ENCODE measurements around the gene SLIT1.

Gene SLIT1

DNA sequence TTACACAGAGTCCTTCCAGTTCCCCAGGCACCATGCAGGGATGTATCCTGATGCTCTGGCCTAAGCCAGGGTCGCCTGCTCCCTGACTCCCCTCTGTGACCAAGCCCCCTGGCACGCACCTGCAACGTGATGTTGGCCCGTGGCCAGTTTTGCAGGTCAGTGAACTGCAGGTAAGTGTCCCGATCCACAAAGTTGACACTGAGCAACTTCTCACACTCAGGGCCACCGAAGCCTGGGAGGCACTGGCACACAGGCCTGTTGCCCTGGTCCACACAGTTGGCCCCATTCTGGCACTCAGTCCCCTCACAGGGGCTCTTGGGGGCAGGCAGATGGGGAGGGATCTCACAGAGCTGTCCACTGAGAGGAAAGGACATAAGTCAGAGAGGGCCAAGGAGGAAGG lies 179.4 kb downstream of the SLIT1 start:
- DNase-seq = no peak

- DNase-seq = no peak
Measured at GRCh38 chr10:97005349-97005748, 180.4 kb downstream of the SLIT1 start.

GRCh38 chr10:97004591-97004990 lies 181.2 kb downstream of the SLIT1 start:
- DNase-seq = no peak

GRCh38 chr10:97003804-97004201 lies 182.0 kb downstream of the SLIT1 start:
- no peak for DNase-seq

DNA sequence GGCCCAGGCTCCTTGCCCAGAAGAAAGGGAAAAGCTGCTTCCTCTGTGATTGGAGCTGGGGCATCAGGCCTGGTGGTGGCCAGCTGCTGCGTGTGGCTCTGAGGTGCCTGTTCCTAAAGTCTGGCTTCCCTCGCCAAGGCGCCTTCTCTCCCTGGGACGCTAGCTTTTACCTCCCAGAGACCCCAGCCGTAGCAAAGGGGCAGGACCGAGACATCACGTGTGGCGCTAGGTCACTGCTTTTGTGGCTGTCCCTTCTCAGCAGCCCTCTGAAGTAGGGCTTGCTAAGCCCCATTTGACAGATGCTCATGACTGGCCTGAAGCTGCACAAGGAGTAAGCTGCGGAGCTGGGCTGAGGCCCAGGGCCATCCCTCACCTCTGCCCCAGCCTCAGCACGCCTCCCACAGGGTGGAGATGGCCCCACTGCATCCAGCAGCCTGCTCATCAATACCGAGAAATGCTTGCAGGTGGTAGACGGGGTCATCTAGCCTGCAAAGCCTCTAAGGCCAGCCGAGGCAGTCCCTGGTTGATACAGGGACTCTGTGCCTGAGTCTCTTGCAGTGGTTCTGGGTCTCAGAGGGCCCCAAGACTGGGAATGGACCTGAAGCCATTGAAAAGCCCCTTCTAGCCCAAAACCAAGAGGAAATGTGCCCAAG lies 182.5 kb downstream of the SLIT1 start:
- no peak for DNase-seq

DNA sequence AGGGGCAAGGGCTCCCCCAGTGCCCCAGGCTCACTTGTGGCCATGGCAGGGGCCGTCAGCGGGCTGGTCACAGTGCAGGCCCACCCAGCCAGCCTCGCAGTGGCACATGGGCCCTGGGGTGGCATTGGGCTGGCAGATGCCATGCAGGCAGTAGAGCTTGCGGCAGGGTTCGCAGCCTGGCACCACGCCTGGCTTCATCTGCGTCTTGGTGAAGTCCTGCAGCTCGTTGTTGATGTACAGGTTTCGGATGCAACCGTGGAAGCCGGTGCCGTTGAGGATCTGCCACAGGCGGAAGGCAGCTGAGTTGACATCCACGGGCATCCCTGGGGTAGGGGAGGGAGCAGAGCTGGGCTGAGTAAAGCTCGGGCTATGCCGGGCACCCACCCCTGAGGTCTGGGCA lies 183.1 kb downstream of the SLIT1 start:
- DNase-seq = no peak

- DNase-seq = no peak
Measured at GRCh38 chr10:97001183-97001991, 184.4 kb downstream of the SLIT1 start.

GRCh38 chr10:97000487-97001182 lies 185.1 kb downstream of the SLIT1 start:
- no peak for DNase-seq

GRCh38 chr10:96999987-97000386 lies 185.8 kb downstream of the SLIT1 start:
- DNase-seq = no peak

DNA sequence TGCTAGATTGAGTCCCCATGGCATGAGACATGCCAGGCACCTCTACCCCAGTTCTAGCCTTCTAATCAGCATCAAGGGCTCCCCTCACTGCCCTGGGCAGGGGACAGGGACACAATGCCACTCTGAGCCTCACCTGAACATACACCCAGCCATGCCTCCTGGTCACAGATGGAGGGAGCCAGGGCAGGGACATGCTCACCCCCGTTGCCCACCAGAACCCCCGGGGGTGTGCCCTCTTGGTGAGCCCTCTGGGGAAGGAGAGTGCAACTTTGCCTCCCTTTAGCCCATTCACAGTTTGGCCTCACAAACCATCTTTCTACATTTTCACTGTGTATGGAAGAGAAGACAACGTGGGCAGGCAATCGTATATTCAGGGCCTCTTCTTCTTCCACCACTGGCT lies 186.4 kb downstream of the SLIT1 start:
- DNase-seq = no peak

DNA sequence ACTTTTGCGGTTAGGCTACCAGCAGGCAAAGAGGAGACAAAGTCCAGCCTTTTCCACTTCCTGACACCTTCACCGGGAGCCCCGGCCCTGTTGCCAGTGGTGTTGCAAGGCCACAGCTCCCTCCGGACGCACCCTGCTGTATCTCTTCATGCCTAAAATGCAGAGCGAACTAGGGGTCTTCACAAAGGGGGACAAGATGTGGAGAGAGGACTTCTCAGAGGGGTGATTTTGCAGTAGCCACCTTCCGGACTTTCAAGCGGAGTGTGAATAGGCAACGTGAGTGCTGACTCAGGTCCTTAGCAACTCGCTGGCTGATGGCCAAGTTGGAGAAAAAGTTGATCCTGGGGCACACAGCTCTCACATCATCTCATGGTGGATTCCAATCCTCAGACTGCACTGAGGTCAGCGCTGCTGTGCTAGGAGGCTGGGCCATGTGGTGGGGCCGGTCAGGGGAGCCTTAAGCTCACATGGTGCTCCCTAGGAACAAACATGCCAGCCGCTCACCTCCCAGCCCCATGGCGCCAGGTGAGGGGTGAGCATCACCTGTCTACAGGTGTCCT lies 187.3 kb downstream of the SLIT1 start:
- no peak for DNase-seq

DNA sequence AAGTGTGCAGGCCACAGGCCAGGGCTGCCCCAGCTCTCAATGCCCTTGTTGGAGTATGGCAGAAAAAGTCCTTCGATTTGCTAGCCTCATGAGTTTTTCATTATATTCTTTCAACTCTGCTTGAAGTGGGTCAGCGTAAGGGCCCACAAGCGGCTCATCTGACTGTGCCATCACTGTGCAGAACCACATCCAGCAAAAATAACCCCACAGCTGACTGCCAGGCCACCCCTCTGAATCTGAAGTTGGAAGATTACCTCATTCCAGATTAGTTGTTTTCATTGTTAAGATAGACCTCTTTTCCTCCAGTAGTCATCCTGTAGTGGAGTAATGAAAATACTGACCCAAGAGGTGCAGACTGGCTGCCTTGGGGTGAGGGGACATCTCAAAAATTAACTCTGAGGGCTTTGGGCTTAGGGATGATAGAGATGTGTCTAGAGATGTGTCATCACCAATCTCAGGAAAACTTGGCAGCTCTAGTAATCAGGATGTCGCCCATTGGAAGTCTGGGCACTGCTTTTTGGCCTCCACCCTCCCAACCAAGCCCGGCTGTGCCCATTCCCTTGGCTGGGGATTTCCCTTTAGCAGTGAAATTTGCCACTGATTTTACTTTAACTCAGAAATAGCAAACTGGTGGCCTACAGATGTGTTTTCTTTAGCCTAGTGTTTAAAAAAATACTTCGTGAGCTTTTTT lies 189.3 kb downstream of the SLIT1 start:
- no peak for DNase-seq

DNA sequence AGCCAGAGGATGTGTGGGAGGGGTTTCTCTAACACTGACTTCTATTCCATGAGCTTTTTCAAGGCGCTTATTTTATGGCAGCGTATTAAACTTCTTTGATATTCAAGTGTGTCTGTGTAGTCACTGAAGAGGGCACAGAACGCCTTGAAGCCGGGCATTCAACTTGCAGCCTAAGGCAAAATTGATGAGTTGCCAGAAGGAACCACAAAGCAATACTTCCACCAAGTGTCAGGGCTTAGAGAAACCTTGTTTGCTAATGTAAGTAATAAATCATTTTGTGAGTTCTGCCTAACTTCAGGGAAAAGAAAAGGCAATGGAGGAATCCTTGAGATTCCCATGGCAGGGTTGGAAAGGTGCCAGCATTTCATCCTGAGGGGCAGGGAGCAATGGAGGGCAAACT lies 189.9 kb downstream of the SLIT1 start:
- DNase-seq = no peak

GRCh38 chr10:96992721-96993120 lies 193.0 kb downstream of the SLIT1 start:
- DNase-seq = no peak

DNA sequence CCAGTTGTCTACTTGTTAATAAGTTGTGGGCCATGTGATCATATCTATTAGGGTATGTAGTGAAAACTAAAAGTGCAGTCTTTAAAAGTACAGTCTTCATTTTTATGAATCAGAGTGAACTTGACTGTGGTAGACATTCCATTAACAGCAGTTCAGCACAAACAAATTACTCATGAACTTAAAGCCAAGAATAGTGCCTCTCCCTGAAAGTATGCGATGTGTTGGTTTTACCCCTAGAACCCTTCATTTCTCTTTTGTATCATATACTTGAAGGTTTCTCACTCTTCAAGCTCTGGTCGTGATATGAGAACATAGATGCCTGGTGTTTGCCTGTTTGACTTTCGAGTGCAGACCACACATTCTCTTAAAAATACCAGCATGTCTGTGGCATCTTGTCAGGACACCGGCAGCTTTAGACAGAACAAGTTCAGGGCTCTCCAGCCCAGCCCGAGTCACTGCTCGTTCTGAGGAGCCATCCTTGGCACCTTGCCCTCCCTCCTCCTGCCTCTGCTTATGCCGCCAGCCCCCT lies 194.4 kb downstream of the SLIT1 start:
- DNase-seq = no peak

- no peak for DNase-seq
Measured at GRCh38 chr10:96988426-96988825, 197.3 kb downstream of the SLIT1 start.

DNA sequence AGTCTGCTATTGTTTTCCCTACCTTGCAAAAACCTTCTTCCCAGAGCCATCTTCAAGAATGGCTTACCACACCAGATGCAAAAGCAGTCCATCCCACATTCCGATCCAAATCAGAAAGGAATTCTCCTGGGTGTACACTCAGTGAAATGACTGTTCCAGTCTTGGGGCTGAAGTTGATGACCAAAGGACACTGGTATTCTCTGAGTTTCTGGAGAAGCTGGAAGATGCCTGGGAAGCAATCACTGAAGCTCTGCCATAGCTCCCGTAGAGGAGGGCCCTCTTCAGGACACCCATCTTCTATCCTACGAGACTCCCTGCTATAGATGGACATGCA lies 197.9 kb downstream of the SLIT1 start:
- no peak for DNase-seq

- no peak for DNase-seq
Measured at GRCh38 chr10:96987141-96987841, 198.5 kb downstream of the SLIT1 start.

DNA sequence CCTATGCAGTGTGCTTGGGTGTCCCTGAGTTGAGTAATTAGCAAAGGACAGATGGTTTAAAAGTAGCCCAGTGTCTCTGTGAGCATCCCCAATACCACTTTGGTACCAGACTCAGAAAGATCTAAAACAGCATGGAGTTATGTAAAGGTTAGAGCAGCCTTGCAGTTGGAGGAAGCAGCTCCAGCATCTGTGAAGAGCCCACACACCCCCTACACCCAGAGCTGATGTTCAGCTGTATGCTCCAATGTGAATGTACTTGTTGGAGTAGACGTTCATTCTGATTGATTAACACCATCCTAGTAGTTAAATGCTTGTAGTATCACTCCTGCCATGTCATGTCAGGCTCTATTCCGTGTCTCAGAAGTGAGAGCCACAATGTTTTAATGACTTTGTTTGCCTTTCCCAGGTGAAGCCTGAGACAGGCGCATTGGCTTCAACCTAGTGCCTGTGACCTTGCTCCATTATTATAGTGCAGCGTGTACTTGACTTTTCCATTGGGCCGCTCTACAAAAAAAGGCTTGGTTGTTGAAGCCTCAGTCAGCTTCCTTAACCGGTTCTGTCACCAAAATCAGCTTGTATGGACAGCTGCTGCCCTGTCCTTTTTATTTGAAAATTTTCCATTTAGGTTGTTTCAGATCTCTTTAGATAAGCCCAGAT lies 199.4 kb downstream of the SLIT1 start:
- peak in 1 of 58 donors; percentile 12 for DNase-seq

- peak in 5 of 58 donors; percentile 5 to 41 (median 27) for DNase-seq
Measured at GRCh38 chr10:96984541-96985131, 201.1 kb downstream of the SLIT1 start.

All from anterior cingulate cortex (tissue), 58 donors.